WTC11 (cell line): ENCODE measurements around the gene PIGS. TPM values are rescaled to one million over a fixed set of nuclear protein-coding genes. Genes with fewer than 3 reads are reported as not detected.

ENCODE experiments used
- ATAC-seq: fragments of 200-7000 bp; cut with Tn5 transposase; 2 replicates; pipeline ENCODE4 v1.10.0; 2021; ENCODE audit warnings: mild to moderate bottlenecking, moderate library complexity
- CTCF ChIA-PET: fragments of 300-600 bp; sonication (Branson Sonifier 250); formaldehyde crosslinking; loops from one replicate; lab custom pipeline; 2021; ENCODE audit warnings: antibody characterized with exemption; lab: Charles Lee
- POLR2A ChIA-PET: fragments of 350-600 bp; sonication (Branson Sonifier 250); formaldehyde crosslinking; loops from one replicate; lab custom pipeline; 2021; ENCODE audit warnings: antibody characterized with exemption; lab: Charles Lee
- DNase-seq: peaks from one replicate; pipeline ENCODE4 v3.0.0; 2021; ENCODE audit warnings: low spot score
- H3K27ac Mint-ChIP-seq: 2 replicates; pipeline ENCODE4 v1.8.0; 2021; ENCODE audit warnings: mixed read lengths
- H3K27me3 Mint-ChIP-seq: 2 replicates; pipeline ENCODE4 v1.8.0; 2021; ENCODE audit warnings: low read depth, mild to moderate bottlenecking, moderate library complexity, mixed read lengths
- H3K36me3 Mint-ChIP-seq: 2 replicates; pipeline ENCODE4 v1.8.0; 2021; ENCODE audit warnings: mixed read lengths
- H3K4me1 Mint-ChIP-seq: 2 replicates; pipeline ENCODE4 v1.8.0; 2022; ENCODE audit warnings: mixed read lengths
- H3K4me3 Mint-ChIP-seq: 2 replicates; pipeline ENCODE4 v1.8.0; 2021; ENCODE audit warnings: mild to moderate bottlenecking, moderate library complexity, mixed read lengths
- H3K9me3 Mint-ChIP-seq: 2 replicates; pipeline ENCODE4 v1.8.0; 2021; ENCODE audit warnings: mixed read lengths
- ARID4B ChIP-seq: sonication (generic); formaldehyde crosslinking; IDR thresholded peaks from 2 replicates; pipeline ENCODE4 v1.8.0; 2023; ENCODE audit warnings: missing genetic modification reagents, mild to moderate bottlenecking, borderline replicate concordance
- E2F4 ChIP-seq: sonication (generic); formaldehyde crosslinking; IDR thresholded peaks from 2 replicates; pipeline ENCODE4 v1.8.1; 2022; ENCODE audit warnings: low read depth, mild to moderate bottlenecking, moderate library complexity, missing genetic modification reagents, borderline replicate concordance
- FOXP4 ChIP-seq: sonication (generic); formaldehyde crosslinking; IDR thresholded peaks from 2 replicates; pipeline ENCODE4 v1.8.0; 2022; ENCODE audit warnings: mild to moderate bottlenecking, missing genetic modification reagents
- HMGA2 ChIP-seq: fragments of 250-450 bp; sonication (Bioruptor Pico); IDR thresholded peaks from 2 replicates; pipeline ENCODE4 v1.4.0; 2021; ENCODE audit warnings: mild to moderate bottlenecking, moderate library complexity
- JAZF1 ChIP-seq: fragments of 250-450 bp; sonication (Bioruptor Pico); IDR thresholded peaks from 2 replicates; pipeline ENCODE4 v1.9.0; 2021; ENCODE audit warnings: moderate library complexity, mild to moderate bottlenecking, inconsistent platforms
- JUN ChIP-seq: sonication (generic); formaldehyde crosslinking; IDR thresholded peaks from 2 replicates; pipeline ENCODE4 v1.8.0; 2023; ENCODE audit warnings: mild to moderate bottlenecking, missing genetic modification reagents
- KAT7 ChIP-seq: sonication (generic); formaldehyde crosslinking; IDR thresholded peaks from 2 replicates; pipeline ENCODE4 v1.8.1; 2023; ENCODE audit warnings: missing genetic modification reagents, mild to moderate bottlenecking, borderline replicate concordance
- MYBL2 ChIP-seq: sonication (generic); formaldehyde crosslinking; IDR thresholded peaks from 2 replicates; pipeline ENCODE4 v1.8.1; 2023; ENCODE audit warnings: mild to moderate bottlenecking, moderate library complexity, missing genetic modification reagents
- NR2C2 ChIP-seq: sonication (generic); formaldehyde crosslinking; IDR thresholded peaks from 2 replicates; pipeline ENCODE4 v1.8.0; 2022; ENCODE audit warnings: mild to moderate bottlenecking, missing genetic modification reagents
- OVOL2 ChIP-seq: fragments of 250-450 bp; sonication (Bioruptor Pico); IDR thresholded peaks from 2 replicates; pipeline ENCODE4 v1.9.0; 2021; ENCODE audit warnings: mild to moderate bottlenecking, borderline replicate concordance
- PREB ChIP-seq: sonication (generic); formaldehyde crosslinking; IDR thresholded peaks from 2 replicates; pipeline ENCODE4 v1.8.1; 2022; ENCODE audit warnings: mild to moderate bottlenecking, missing genetic modification reagents, moderate library complexity, borderline replicate concordance
- ZMAT4 ChIP-seq: fragments of 250-450 bp; sonication (Bioruptor Pico); IDR thresholded peaks from 2 replicates; pipeline ENCODE4 v1.9.0; 2021; ENCODE audit warnings: mild to moderate bottlenecking
- ZNF121 ChIP-seq: sonication (generic); formaldehyde crosslinking; IDR thresholded peaks from 2 replicates; pipeline ENCODE4 v1.8.0; 2023; ENCODE audit warnings: missing genetic modification reagents
- ZNF396 ChIP-seq: fragments of 250-450 bp; sonication (Bioruptor Pico); IDR thresholded peaks from 2 replicates; pipeline ENCODE4 v1.8.0; 2021; ENCODE audit warnings: mild to moderate bottlenecking, moderate library complexity, borderline replicate concordance
- ZNF416 ChIP-seq: fragments of 250-450 bp; sonication (Bioruptor Pico); IDR thresholded peaks from 2 replicates; pipeline ENCODE4 v1.9.0; 2021; ENCODE audit warnings: mild to moderate bottlenecking, inconsistent platforms
- ZNF425 ChIP-seq: fragments of 250-450 bp; sonication (Bioruptor Pico); conservative IDR thresholded peaks from 2 replicates; pipeline ENCODE4 v1.9.0; 2021; ENCODE audit warnings: mild to moderate bottlenecking
- ZNF671 ChIP-seq: fragments of 250-450 bp; sonication (Bioruptor Pico); IDR thresholded peaks from 2 replicates; pipeline ENCODE4 v1.8.0; 2021; ENCODE audit warnings: mild to moderate bottlenecking
- ZSCAN18 ChIP-seq: fragments of 250-450 bp; sonication (Bioruptor Pico); IDR thresholded peaks from 2 replicates; pipeline ENCODE4 v2.1.2; 2022; ENCODE audit warnings: mild to moderate bottlenecking, moderate library complexity
- total RNA-seq: library from RNA; stranded (reverse); gene quantifications from 3 replicates; pipeline ENCODE4 v1.2.3, GENCODE V29; 2021

The PIGS gene
- total RNA-seq, 1 experiment from 2014 or later, result 50.6 TPM

GRCh38 chr17:28575126-28575795 is 3.9 kb upstream of the PIGS start:
- ChIA-PET CTCF (interaction anchor here (0.8 to 3.6 kb wide), 4 partner anchors 9 to 76 kb away, joined by 3 to 26 read pairs (median 12); partner anchors contain the start of gene BLTP2), POLR2A (interaction anchor here (0.7 kb wide), 1 partner anchor 152 kb away, joined by 3 read pairs; no protein-coding TSS in a partner anchor)
- H3K4me1 Mint-ChIP-seq, result peaks cover 21% of the 10 kb centered on the region
- peaks cover 3% of the 10 kb centered on the region; the same call in 1 of the 2 replicates for H3K27me3 Mint-ChIP-seq
- DNase-seq, result no peak
- no peak overlapping the region for H3K27ac Mint-ChIP-seq
- H3K36me3 Mint-ChIP-seq, result peaks cover 37% of the 10 kb centered on the region
- no peak for TF ChIP-seq ZNF425 (CRISPR knock-in tag)
- TF ChIP-seq JUN (CRISPR knock-in tag), result no peak
- TF ChIP-seq ZNF671 (CRISPR knock-in tag), result no peak
- TF ChIP-seq ZNF416 (CRISPR knock-in tag), result no peak
- no peak for TF ChIP-seq ZNF396
- TF ChIP-seq, all 79 proteins: peak for 0
- ATAC-seq, result no peak
- Mint-ChIP-seq H3K9me3 (no peaks in the 10 kb centered on the region), H3K4me3 (no peak overlapping the region)

GRCh38 chr17:28574526-28574925 is 3.2 kb upstream of the PIGS start:
- ChIA-PET POLR2A (no interaction called here), CTCF (interaction anchor here (2.4 to 3.6 kb wide), 2 partner anchors 28 to 76 kb away, joined by 6 to 26 read pairs; no protein-coding TSS in a partner anchor)
- DNase-seq, result no peak
- no peak for ATAC-seq
- no peak overlapping the region for H3K27ac Mint-ChIP-seq
- H3K4me1 Mint-ChIP-seq, result peaks cover 27% of the 10 kb centered on the region
- peaks cover 3% of the 10 kb centered on the region; the same call in 1 of the 2 replicates for H3K27me3 Mint-ChIP-seq
- H3K4me3 Mint-ChIP-seq, result no peak overlapping the region
- TF ChIP-seq NR2C2, result no peak
- TF ChIP-seq HMGA2 (CRISPR knock-in tag), result no peak
- TF ChIP-seq PREB (CRISPR knock-in tag), result no peak
- TF ChIP-seq ZSCAN18, result no peak
- no peak for TF ChIP-seq ZNF121 (CRISPR knock-in tag)
- TF ChIP-seq FOXP4 (CRISPR knock-in tag), result no peak
- TF ChIP-seq JAZF1 (CRISPR knock-in tag), result no peak
- no peak for TF ChIP-seq ZNF671 (CRISPR knock-in tag)
- no peak for TF ChIP-seq ZMAT4 (CRISPR knock-in tag)
- TF ChIP-seq E2F4 (CRISPR knock-in tag), result no peak
- no peak for TF ChIP-seq KAT7 (CRISPR knock-in tag)
- TF ChIP-seq ARID4B (CRISPR knock-in tag), result no peak
- no peak for TF ChIP-seq MYBL2 (CRISPR knock-in tag)
- TF ChIP-seq OVOL2, result no peak
- H3K36me3 Mint-ChIP-seq, result peaks cover 32% of the 10 kb centered on the region
- no peaks in the 10 kb centered on the region for H3K9me3 Mint-ChIP-seq
